OCI-LY7 (cell line): ENCODE results near the gene RAD17. TPM values are rescaled to one million over a fixed set of nuclear protein-coding genes. Genes with fewer than 3 reads are reported as not detected.
"Not testable (repeated sequence)": the region's sequence is repeated elsewhere in the genome, so short reads cannot be mapped to it uniquely, and the experiment has no call there.

Experiments
- BruUV-seq: library from RNA; stranded (reverse); fragments of 400-500 nt; replicated peaks from 2 replicates; lab custom pipeline; 2021; lab: Mats Ljungman, UMichigan
- CTCF ChIA-PET: fragments of 300-600 bp; sonication (Branson Sonifier 250); formaldehyde crosslinking; loops from one replicate; lab custom pipeline; 2022; ENCODE audit warnings: antibody characterized with exemption; ENCODE audit not compliant: unreplicated experiment; lab: Charles Lee
- POLR2A ChIA-PET: fragments of 300-600 bp; sonication (Branson Sonifier 250); formaldehyde crosslinking; loops from one replicate; lab custom pipeline; 2022; ENCODE audit warnings: antibody characterized with exemption; lab: Charles Lee
- DNase-seq: peaks from one replicate; pipeline ENCODE4 v3.0.0-alpha.2; 2015; ENCODE audit warnings: low spot score
- H2AFZ ChIP-seq: fragments of 200-600 bp; sonication (generic), shearing (Covaris generic); 2 replicates; pipeline ENCODE4 v1.6.1; 2014; ENCODE audit warnings: mild to moderate bottlenecking, antibody characterized with exemption, low read length, moderate library complexity
- H3K27ac ChIP-seq: fragments of 200-600 bp; sonication (generic); 2 replicates; pipeline ENCODE4 v1.5.1; 2014; ENCODE audit warnings: mixed run types, low read depth, mild to moderate bottlenecking, moderate library complexity, low read length, inconsistent platforms; ENCODE audit not compliant: poor library complexity, severe bottlenecking
- H3K36me3 ChIP-seq: fragments of 200-600 bp; sonication (generic); 2 replicates; pipeline ENCODE4 v1.6.1; 2014; ENCODE audit warnings: mild to moderate bottlenecking, antibody characterized with exemption, low read length, moderate library complexity, mixed read lengths; ENCODE audit not compliant: insufficient read depth
- H3K4me1 ChIP-seq: fragments of 200-600 bp; sonication (generic); 2 replicates; pipeline ENCODE4 v1.5.1; 2014; ENCODE audit warnings: mild to moderate bottlenecking, low read length; ENCODE audit not compliant: insufficient read depth, poor library complexity, severe bottlenecking
- H3K4me2 ChIP-seq: fragments of 200-600 bp; sonication (generic); 2 replicates; pipeline ENCODE4 v1.6.1; 2014; ENCODE audit warnings: mild to moderate bottlenecking, low read length
- H3K4me3 ChIP-seq: fragments of 200-600 bp; sonication (generic); 2 replicates; pipeline ENCODE4 v1.5.1; 2014; ENCODE audit warnings: mild to moderate bottlenecking, low read depth, low read length; ENCODE audit not compliant: poor library complexity, severe bottlenecking
- H3K79me2 ChIP-seq: fragments of 200-600 bp; sonication (generic); 2 replicates; pipeline ENCODE4 v1.6.1; 2016; ENCODE audit warnings: low read depth, mild to moderate bottlenecking, low read length, moderate library complexity, mixed read lengths; ENCODE audit not compliant: insufficient read depth
- H3K9me2 ChIP-seq: fragments of 200-600 bp; sonication (generic); 2 replicates; pipeline ENCODE4 v1.6.1; 2016; ENCODE audit warnings: mild to moderate bottlenecking, low read length, mixed read lengths; ENCODE audit not compliant: insufficient read depth
- H3K9me3 ChIP-seq: fragments of 200-600 bp; sonication (generic); 2 replicates; pipeline ENCODE4 v1.6.1; 2014; ENCODE audit warnings: mild to moderate bottlenecking, mixed run types, low read length, mixed read lengths
- H4K20me1 ChIP-seq: fragments of 200-600 bp; sonication (generic); 2 replicates; pipeline ENCODE4 v1.6.1; 2014; ENCODE audit warnings: mild to moderate bottlenecking, antibody characterized with exemption, low read length, moderate library complexity, mixed read lengths; ENCODE audit not compliant: insufficient read depth
- CTCF ChIP-seq: fragments of 200-600 bp; sonication (generic); conservative IDR thresholded peaks from 2 replicates; pipeline ENCODE4 v1.5.1; 2014; ENCODE audit warnings: mild to moderate bottlenecking, antibody characterized with exemption, low read length, moderate library complexity, mixed read lengths
- EZH2phosphoT487 ChIP-seq: fragments of 200-600 bp; sonication (generic); IDR thresholded peaks from 2 replicates; pipeline ENCODE4 v1.6.1; 2018; ENCODE audit warnings: low read depth, borderline replicate concordance, mild to moderate bottlenecking, mixed run types, antibody characterized with exemption, low read length, moderate library complexity, mixed read lengths
- intact Hi-C: fragments of 100-400 bp; cut with micrococcal nuclease; formaldehyde crosslinking; loops from one replicate; pipeline ENCODE4 v1.10.0; 2022; ENCODE audit not compliant: unreplicated experiment
- total RNA-seq, 2 experiments: library from RNA; depleted of rRNA in 1 of 2; stranded (reverse); fragments of >200 nt in 1 of 2; shearing (Covaris generic) in 1 of 2; gene quantifications; 2 replicates each; pipeline ENCODE4 v1.2.3, GENCODE V29; 2014 to 2022

RAD17 gene
- total RNA-seq, 2 experiments from 2014 or later, result 64.1 to 79.1 TPM

GRCh38 chr5:69432412-69433206 lies 63.0 kb downstream of the RAD17 start:
- Histone ChIP-seq H4K20me1 (no peaks in the 10 kb centered on the region), H3K4me2 (no peak overlapping the region), H2AFZ (no peak overlapping the region), H3K36me3 (no peaks in the 10 kb centered on the region), H3K4me3 (no peak overlapping the region), H3K9me3 (no peaks in the 10 kb centered on the region), H3K4me1 (no peaks in the 10 kb centered on the region), H3K9me2 (no peaks in the 10 kb centered on the region), H3K27ac (no peak overlapping the region), H3K79me2 (no peaks in the 10 kb centered on the region)
- TF ChIP-seq CTCF (no peak), EZH2phosphoT487 (no peak)
- BruUV-seq, result no TSS peak
- ChIA-PET POLR2A (interaction anchor here (0.6 to 0.8 kb wide), 4 partner anchors 8 to 33 kb away, joined by 3 to 4 read pairs (median 4); no protein-coding TSS in a partner anchor), CTCF (interaction anchor here (0.5 kb wide), 1 partner anchor 143 kb away, joined by 5 read pairs; no protein-coding TSS in a partner anchor)
- no peak for DNase-seq
- intact Hi-C loops, result no loop called here

- H3K27ac ChIP-seq, H3K4me3 ChIP-seq, H4K20me1 ChIP-seq, H3K9me2 ChIP-seq, intact Hi-C loops, H3K4me2 ChIP-seq, BruUV-seq, DNase-seq, H3K79me2 ChIP-seq, H3K9me3 ChIP-seq, H3K36me3 ChIP-seq, H3K4me1 ChIP-seq, H2AFZ ChIP-seq, CTCF ChIA-PET: not testable (repeated sequence)
- POLR2A ChIA-PET, result interaction anchor here (0.7 kb wide), 1 partner anchor 44 kb away, joined by 3 read pairs; no protein-coding TSS in a partner anchor
Measured at GRCh38 chr5:69435276-69435884, 65.8 kb downstream of the RAD17 start.

DNA sequence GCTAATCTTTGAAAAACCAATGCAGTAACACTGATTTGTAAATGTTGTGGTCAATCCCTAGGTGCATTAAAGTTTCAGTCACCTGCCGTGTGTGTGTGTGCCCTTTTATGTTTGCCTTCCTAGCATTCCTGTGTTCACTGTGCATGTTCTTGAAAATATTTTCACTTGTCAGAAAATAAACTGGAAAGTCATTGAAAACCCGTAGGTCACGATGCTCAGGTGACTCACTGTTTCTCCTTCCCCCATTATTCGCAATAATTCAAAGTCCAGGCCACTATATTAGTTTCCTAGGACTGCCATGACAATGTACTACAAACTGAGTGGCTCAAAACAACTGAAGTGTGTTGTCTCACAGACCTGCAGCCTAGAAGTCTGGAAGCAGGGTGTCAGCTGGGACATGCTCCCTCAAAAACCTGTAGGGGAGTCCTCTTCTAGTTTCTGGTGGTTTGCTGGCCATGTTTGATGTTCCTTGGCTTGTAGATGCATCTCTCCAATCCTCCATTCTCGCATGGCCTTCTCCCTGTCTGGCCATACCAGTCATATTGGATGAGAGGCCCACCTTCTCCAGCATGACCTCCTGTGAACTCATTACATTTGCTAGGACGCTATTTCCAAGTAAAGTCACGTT lies 74.6 kb downstream of the RAD17 start:
- Histone ChIP-seq H3K4me3 (no peak overlapping the region), H3K36me3 (no peaks in the 10 kb centered on the region), H4K20me1 (no peaks in the 10 kb centered on the region), H3K4me1 (no peaks in the 10 kb centered on the region), H2AFZ (no peak overlapping the region), H3K9me3 (no peaks in the 10 kb centered on the region), H3K9me2 (no peaks in the 10 kb centered on the region), H3K27ac (no peak overlapping the region), H3K4me2 (no peak overlapping the region), H3K79me2 (no peaks in the 10 kb centered on the region)
- CTCF ChIA-PET, result no interaction called here
- TF ChIP-seq EZH2phosphoT487 (no peak), CTCF (no peak)
- intact Hi-C loops, result no loop called here
- no peak for DNase-seq
- BruUV-seq, result no TSS peak
- POLR2A ChIA-PET, result no interaction called here
